ENCODE data around the gene UGGT1.

UGGT1 gene

DNA sequence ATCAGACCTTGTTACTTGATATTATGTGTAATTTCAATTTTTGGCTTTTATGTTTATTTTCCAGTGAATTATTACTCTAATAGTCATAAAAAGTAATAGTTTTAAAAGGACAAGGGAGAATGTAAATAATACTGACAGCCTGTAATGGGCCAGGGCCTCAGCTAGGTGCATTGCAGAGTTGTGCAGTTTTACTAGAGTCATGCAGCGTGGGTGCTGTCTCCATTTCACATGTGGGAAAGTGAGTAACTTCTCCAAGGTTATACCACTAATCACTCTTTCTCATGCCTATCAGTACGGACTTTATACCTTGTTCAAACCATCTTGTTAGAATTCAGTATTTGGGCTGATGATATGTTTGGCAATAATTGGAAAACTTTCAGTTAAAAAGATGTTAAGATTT is 73.3 kb downstream of the UGGT1 start:
- TF ChIP-seq, protein P1, sequence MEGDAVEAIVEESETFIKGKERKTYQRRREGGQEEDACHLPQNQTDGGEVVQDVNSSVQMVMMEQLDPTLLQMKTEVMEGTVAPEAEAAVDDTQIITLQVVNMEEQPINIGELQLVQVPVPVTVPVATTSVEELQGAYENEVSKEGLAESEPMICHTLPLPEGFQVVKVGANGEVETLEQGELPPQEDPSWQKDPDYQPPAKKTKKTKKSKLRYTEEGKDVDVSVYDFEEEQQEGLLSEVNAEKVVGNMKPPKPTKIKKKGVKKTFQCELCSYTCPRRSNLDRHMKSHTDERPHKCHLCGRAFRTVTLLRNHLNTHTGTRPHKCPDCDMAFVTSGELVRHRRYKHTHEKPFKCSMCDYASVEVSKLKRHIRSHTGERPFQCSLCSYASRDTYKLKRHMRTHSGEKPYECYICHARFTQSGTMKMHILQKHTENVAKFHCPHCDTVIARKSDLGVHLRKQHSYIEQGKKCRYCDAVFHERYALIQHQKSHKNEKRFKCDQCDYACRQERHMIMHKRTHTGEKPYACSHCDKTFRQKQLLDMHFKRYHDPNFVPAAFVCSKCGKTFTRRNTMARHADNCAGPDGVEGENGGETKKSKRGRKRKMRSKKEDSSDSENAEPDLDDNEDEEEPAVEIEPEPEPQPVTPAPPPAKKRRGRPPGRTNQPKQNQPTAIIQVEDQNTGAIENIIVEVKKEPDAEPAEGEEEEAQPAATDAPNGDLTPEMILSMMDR (IDR thresholded peaks at IDR 0.05; ENCODE audit: low read depth, low read length): no peak
- TF ChIP-seq EZH2phosphoT487 (IDR thresholded peaks at IDR 0.05; ENCODE audit: low read depth): no peak
- no peak overlapping the region for H3K27ac ChIP-seq (ENCODE audit: low read length)
- no peaks in the 10 kb centered on the region for H3K27me3 ChIP-seq (ENCODE audit: low read depth, low read length)
- no peaks in the 10 kb centered on the region for H4K20me1 ChIP-seq (ENCODE audit: insufficient read depth, low read length)
- no peaks in the 10 kb centered on the region for H3K9me3 ChIP-seq (ENCODE audit: insufficient read depth, low read length)
- no peak overlapping the region for H3K4me3 ChIP-seq (ENCODE audit: low read length)
- H3K4me2 ChIP-seq (ENCODE audit: low read length): no peak overlapping the region
- no peaks in the 10 kb centered on the region for H3K79me2 ChIP-seq (ENCODE audit: low read length)
- H3K36me3 ChIP-seq (replicated peaks; ENCODE audit: low read depth, low read length): peaks cover 35% of the 10 kb centered on the region
- H2AFZ ChIP-seq (ENCODE audit: low read depth, low read length): no peak overlapping the region
- no peak overlapping the region for H3K9ac ChIP-seq (ENCODE audit: low read length)
- H3K4me1 ChIP-seq (ENCODE audit: low read length): no peaks in the 10 kb centered on the region

DNA sequence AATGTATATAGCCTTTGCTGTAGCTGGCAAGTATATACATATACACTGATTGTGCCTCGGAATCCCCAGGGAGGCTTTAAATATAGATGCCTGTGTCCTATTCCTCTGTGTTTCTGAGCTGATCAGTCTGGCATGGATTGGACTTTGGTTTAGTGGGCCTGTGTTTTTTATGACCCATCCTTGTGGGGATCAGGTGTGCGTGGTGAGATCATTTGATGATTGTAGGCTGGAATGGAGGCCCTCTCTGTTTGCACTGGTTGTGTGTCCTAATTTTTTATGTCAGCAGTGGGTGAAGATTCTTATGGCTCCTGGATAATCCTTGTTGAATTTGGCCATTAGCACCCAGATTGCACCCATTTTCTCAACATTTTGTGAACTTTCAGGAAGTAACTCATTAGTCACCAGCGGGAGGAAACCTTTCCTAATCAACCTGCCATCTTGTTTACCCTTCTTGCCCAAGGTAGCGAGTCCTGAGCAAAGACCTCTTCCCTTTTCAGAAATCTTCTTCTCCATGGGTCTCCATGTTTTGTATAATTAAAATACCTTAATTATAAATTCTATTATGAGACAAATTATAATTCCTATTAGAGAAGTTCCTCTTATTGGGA is 75.8 kb downstream of the UGGT1 start:
- H3K27ac ChIP-seq (ENCODE audit: low read length): no peak overlapping the region
- H3K27me3 ChIP-seq (ENCODE audit: low read depth, low read length): no peaks in the 10 kb centered on the region
- peaks cover 31% of the 10 kb centered on the region for H3K36me3 ChIP-seq (replicated peaks; ENCODE audit: low read depth, low read length)
- TF ChIP-seq, protein P1 (IDR thresholded peaks at IDR 0.05; ENCODE audit: low read depth, low read length): no peak
- TF ChIP-seq EZH2phosphoT487 (IDR thresholded peaks at IDR 0.05; ENCODE audit: low read depth): no peak
- no peak overlapping the region for H3K4me2 ChIP-seq (ENCODE audit: low read length)
- no peak overlapping the region for H3K9ac ChIP-seq (ENCODE audit: low read length)
- no peaks in the 10 kb centered on the region for H4K20me1 ChIP-seq (ENCODE audit: insufficient read depth, low read length)
- H3K9me3 ChIP-seq (ENCODE audit: insufficient read depth, low read length): no peaks in the 10 kb centered on the region
- H3K4me3 ChIP-seq (ENCODE audit: low read length): no peak overlapping the region
- no peaks in the 10 kb centered on the region for H3K79me2 ChIP-seq (ENCODE audit: low read length)
- H2AFZ ChIP-seq (ENCODE audit: low read depth, low read length): no peak overlapping the region
- H3K4me1 ChIP-seq (ENCODE audit: low read length): no peaks in the 10 kb centered on the region

DNA sequence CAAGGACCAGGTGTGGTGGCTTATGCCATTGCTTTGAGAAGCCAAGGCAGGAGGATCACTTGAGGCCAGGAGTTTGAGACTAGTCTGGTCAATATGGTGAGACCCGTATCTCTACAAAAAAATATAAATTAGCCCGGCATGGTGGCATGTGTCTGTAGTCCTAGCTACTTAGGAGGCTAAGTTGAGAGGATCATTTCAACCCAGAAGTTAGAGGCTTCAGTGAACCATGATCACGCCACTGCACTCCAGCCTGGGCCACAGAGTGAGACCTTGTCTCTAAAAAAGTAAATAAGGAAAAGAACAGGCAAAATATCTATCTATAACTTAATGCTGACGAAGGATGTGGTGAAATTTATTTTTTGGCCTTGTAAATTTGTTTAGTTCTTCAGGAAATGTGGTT is 78.1 kb downstream of the UGGT1 start:
- H3K9ac ChIP-seq (ENCODE audit: low read length): no peak overlapping the region
- H4K20me1 ChIP-seq (ENCODE audit: insufficient read depth, low read length): no peaks in the 10 kb centered on the region
- no peaks in the 10 kb centered on the region for H3K9me3 ChIP-seq (ENCODE audit: insufficient read depth, low read length)
- H3K27ac ChIP-seq (ENCODE audit: low read length): no peak overlapping the region
- H3K79me2 ChIP-seq (ENCODE audit: low read length): no peaks in the 10 kb centered on the region
- H3K4me2 ChIP-seq (ENCODE audit: low read length): no peak overlapping the region
- H3K27me3 ChIP-seq (ENCODE audit: low read depth, low read length): no peaks in the 10 kb centered on the region
- peaks cover 43% of the 10 kb centered on the region for H3K36me3 ChIP-seq (replicated peaks; ENCODE audit: low read depth, low read length)
- no peak overlapping the region for H3K4me3 ChIP-seq (ENCODE audit: low read length)
- no peaks in the 10 kb centered on the region for H3K4me1 ChIP-seq (ENCODE audit: low read length)
- TF ChIP-seq, protein P1 (IDR thresholded peaks at IDR 0.05; ENCODE audit: low read depth, low read length): no peak
- TF ChIP-seq EZH2phosphoT487 (IDR thresholded peaks at IDR 0.05; ENCODE audit: low read depth): no peak
- no peak overlapping the region for H2AFZ ChIP-seq (ENCODE audit: low read depth, low read length)

DNA sequence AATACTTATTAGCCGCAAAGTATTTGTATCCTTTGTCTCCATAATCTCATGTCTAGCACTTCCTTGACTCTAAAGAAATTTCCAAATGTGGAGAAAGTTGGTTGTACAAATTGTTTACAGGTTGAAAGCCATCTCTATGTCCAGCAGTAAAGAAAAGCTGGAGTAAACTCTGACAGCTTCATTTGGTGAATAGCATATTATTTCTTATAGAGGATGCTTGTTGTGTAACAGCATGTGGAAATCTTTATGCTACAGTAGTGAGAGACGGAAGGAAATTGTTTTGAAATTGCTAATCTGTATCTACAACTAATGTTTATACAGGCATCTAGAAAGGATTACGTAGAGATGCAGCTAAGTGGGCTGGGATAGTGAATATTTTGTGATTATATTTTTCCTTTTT is 78.5 kb downstream of the UGGT1 start:
- TF ChIP-seq, protein P1 (IDR thresholded peaks at IDR 0.05; ENCODE audit: low read depth, low read length): no peak
- TF ChIP-seq EZH2phosphoT487 (IDR thresholded peaks at IDR 0.05; ENCODE audit: low read depth): no peak
- Histone ChIP-seq H3K27ac (ENCODE audit: low read length) (no peak overlapping the region), H4K20me1 (ENCODE audit: insufficient read depth, low read length) (no peaks in the 10 kb centered on the region), H3K79me2 (ENCODE audit: low read length) (no peaks in the 10 kb centered on the region), H2AFZ (ENCODE audit: low read depth, low read length) (no peak overlapping the region), H3K9ac (ENCODE audit: low read length) (no peak overlapping the region), H3K27me3 (ENCODE audit: low read depth, low read length) (no peaks in the 10 kb centered on the region), H3K9me3 (ENCODE audit: insufficient read depth, low read length) (no peaks in the 10 kb centered on the region), H3K4me3 (ENCODE audit: low read length) (no peak overlapping the region), H3K4me2 (ENCODE audit: low read length) (no peak overlapping the region), H3K36me3 (replicated peaks; ENCODE audit: low read depth, low read length) (peaks cover 43% of the 10 kb centered on the region), H3K4me1 (ENCODE audit: low read length) (no peaks in the 10 kb centered on the region)
